Fibroblast of lung (primary cell): ENCODE data around the gene ANKRD35.

ENCODE experiments used
- CTCF ChIP-seq, 2 donors: IDR thresholded peaks in 1 of 2; conservative IDR thresholded peaks in 1 of 2; 1 replicate in 1 of 2; 2 replicates in 1 of 2; pipeline ENCODE4 v1.5.1; 2011 to 2012; ENCODE audit warnings: low read length in 2 of 2, control low read depth in 1 of 2, inconsistent platforms in 1 of 2, low read depth in 1 of 2, mild to moderate bottlenecking in 1 of 2
- EZH2 ChIP-seq: IDR thresholded peaks from 2 replicates; pipeline ENCODE4 v1.5.1; 2012; ENCODE audit warnings: low read length, control low read depth, mild to moderate bottlenecking; ENCODE audit errors: missing control alignments

GRCh38 chr1:145826030-145826429 lies 59.6 kb downstream of the ANKRD35 start:
- TF ChIP-seq CTCF (conservative IDR thresholded peaks at IDR 0.05 in 1 of 2, IDR thresholded peaks at IDR 0.05 in 1 of 2; ENCODE audit: low read depth in 1 of 2, low read length in 2 of 2) (no peak), EZH2 (no peak)
